Endothelial cell of umbilical vein (primary cell): ENCODE measurements around the gene C5AR2. TPM values are rescaled to one million over a fixed set of nuclear protein-coding genes. Genes with fewer than 3 reads are reported as not detected.

Source experiments
- Bru-seq: library from RNA; stranded (reverse); fragments of 400-500 nt; gene quantifications from one replicate; lab custom pipeline; 2021; lab: Mats Ljungman, UMichigan
- BruChase-seq, 2 experiments: library from RNA; stranded (reverse); fragments of 400-500 nt; gene quantifications; one replicate each; lab custom pipeline; 2021; lab: Mats Ljungman, UMichigan
- BruUV-seq: library from RNA; stranded (reverse); fragments of 400-500 nt; replicated peaks from 2 replicates; lab custom pipeline; 2021; lab: Mats Ljungman, UMichigan
- CTCF ChIA-PET: fragments of 300-600, 350-600 bp; sonication (Branson Sonifier 250); formaldehyde crosslinking; loops from one replicate; lab custom pipeline; 2021; ENCODE audit warnings: antibody characterized with exemption, inconsistent platforms; lab: Charles Lee
- POLR2A ChIA-PET: fragments of 300-600, 350-600 bp; sonication (Branson Sonifier 250); formaldehyde crosslinking; loops from one replicate; lab custom pipeline; 2021; ENCODE audit warnings: antibody characterized with exemption, inconsistent platforms; lab: Charles Lee
- DNase-seq: peaks from one replicate; pipeline ENCODE4 v3.0.0-alpha.2; 2011; ENCODE audit warnings: low read depth, low spot score
- FAIRE-seq: peaks from 2 replicates; lab custom pipeline; 2011; peaks lifted over from hg19 to GRCh38; lab: Jason Lieb, UNC
- H2AFZ ChIP-seq: 2 replicates; pipeline ENCODE4 v1.6.0; 2012; ENCODE audit warnings: low read depth, low read length, control low read depth, inconsistent platforms
- H3K27ac ChIP-seq: 2 replicates; pipeline ENCODE4 v1.5.1; 2011; ENCODE audit warnings: low read depth, mild to moderate bottlenecking, control low read depth, low read length, moderate library complexity; ENCODE audit not compliant: insufficient read depth
- H3K27me3 ChIP-seq, 2 experiments: 2 replicates each; pipeline versions ENCODE4 v1.6.0 to v1.6.1; 2011; ENCODE audit warnings: low read length in 2 of 2, mixed read lengths in 1 of 2; ENCODE audit not compliant: control insufficient read depth in 2 of 2, insufficient read depth in 2 of 2
- H3K36me3 ChIP-seq, 2 experiments: 2 replicates in 1 of 2; 3 replicates in 1 of 2; pipeline ENCODE4 v1.5.1; 2011; ENCODE audit warnings: low read length in 2 of 2, mild to moderate bottlenecking in 1 of 2, moderate library complexity in 1 of 2; ENCODE audit not compliant: control insufficient read depth in 2 of 2, insufficient read depth in 2 of 2; ENCODE audit errors: extremely low read depth in 1 of 2
- H3K4me1 ChIP-seq: 3 replicates; pipeline ENCODE4 v1.5.1; 2011; ENCODE audit warnings: mild to moderate bottlenecking, low read length; ENCODE audit not compliant: control insufficient read depth, insufficient read depth; ENCODE audit errors: extremely low read depth
- H3K4me2 ChIP-seq: 2 replicates; pipeline ENCODE4 v1.6.1; 2011; ENCODE audit warnings: low read length, control low read depth, mixed read lengths; ENCODE audit not compliant: insufficient read depth
- H3K4me3 ChIP-seq, 3 experiments: fragments of 200-600 bp in 1 of 3; sonication (generic), shearing (Covaris generic) in 1 of 3; replicated peaks in 1 of 3; 2 replicates each; pipeline ENCODE4 v1.5.1; 2011 to 2016; ENCODE audit warnings: control low read depth in 3 of 3, low read length in 3 of 3, mild to moderate bottlenecking in 2 of 3, inconsistent platforms in 1 of 3, low read depth in 1 of 3, moderate library complexity in 1 of 3; ENCODE audit not compliant: insufficient read depth in 1 of 3
- H3K79me2 ChIP-seq: 2 replicates; pipeline ENCODE4 v1.6.0; 2012; ENCODE audit warnings: low read length, inconsistent platforms; ENCODE audit not compliant: control insufficient read depth, insufficient read depth
- H3K9ac ChIP-seq: replicated peaks from 2 replicates; pipeline ENCODE3; 2011; ENCODE audit warnings: low read length, control low read depth; ENCODE audit not compliant: insufficient read depth; ENCODE audit errors: extremely low read depth
- H3K9me1 ChIP-seq: replicated peaks from 3 replicates; pipeline ENCODE4 v1.6.0; 2011; ENCODE audit warnings: mild to moderate bottlenecking, low read length; ENCODE audit not compliant: control insufficient read depth, insufficient read depth; ENCODE audit errors: extremely low read depth
- H3K9me3 ChIP-seq: replicated peaks from 2 replicates; pipeline ENCODE4 v1.5.1; 2012; ENCODE audit warnings: low read length, inconsistent platforms; ENCODE audit not compliant: control insufficient read depth, insufficient read depth
- H4K20me1 ChIP-seq: replicated peaks from 2 replicates; pipeline ENCODE3; 2011; ENCODE audit warnings: mild to moderate bottlenecking, low read length; ENCODE audit not compliant: control insufficient read depth, insufficient read depth; ENCODE audit errors: extremely low read depth
- EZH2 ChIP-seq: IDR thresholded peaks from 2 replicates; pipeline ENCODE4 v1.6.1; 2012; ENCODE audit warnings: borderline replicate concordance, low read depth, mild to moderate bottlenecking, moderate library complexity, low read length, inconsistent platforms; ENCODE audit not compliant: severe bottlenecking
- FOS ChIP-seq: IDR thresholded peaks from 2 replicates; pipeline ENCODE4 v1.6.1; 2011; ENCODE audit warnings: mild to moderate bottlenecking, low read length, moderate library complexity, borderline replicate concordance; ENCODE audit not compliant: insufficient read depth
- GATA2 ChIP-seq: IDR thresholded peaks from 2 replicates; pipeline ENCODE4 v1.7.0; 2011; ENCODE audit warnings: low read depth, mild to moderate bottlenecking, moderate library complexity, mixed read lengths, low read length; ENCODE audit not compliant: insufficient read length, insufficient read depth
- JUN ChIP-seq: IDR thresholded peaks from 2 replicates; pipeline ENCODE4 v1.6.1; 2011; ENCODE audit warnings: borderline replicate concordance, low read depth; ENCODE audit not compliant: insufficient read length, insufficient read depth
- MYC ChIP-seq: IDR thresholded peaks from one replicate; pipeline ENCODE4 v1.6.1; 2011; ENCODE audit warnings: mild to moderate bottlenecking, low read depth, low read length
- POLR2A ChIP-seq: IDR thresholded peaks from 2 replicates; pipeline ENCODE4 v1.6.1; 2012; ENCODE audit warnings: low read depth, mild to moderate bottlenecking, control low read depth, low read length
- POLR2AphosphoS5 ChIP-seq: IDR thresholded peaks from 2 replicates; pipeline ENCODE4 v1.6.1; 2012; ENCODE audit warnings: low read depth, mild to moderate bottlenecking, control low read depth, low read length, moderate library complexity; ENCODE audit not compliant: insufficient read depth
- dilution Hi-C: fragments of 300-500 bp; cut with MboI; formaldehyde crosslinking; loops from one replicate; pipeline ENCODE4 v1.15.0; 2019; ENCODE audit warnings: low sequenced_read_pairs; ENCODE audit not compliant: extremely low pct_ligation_motif_present
- intact Hi-C: fragments of 100-400 bp; cut with micrococcal nuclease; formaldehyde crosslinking; loops from one replicate; pipeline ENCODE4 v1.10.0; 2022
- long read RNA-seq: library from polyadenylated mRNA; stranded (forward); transcript quantifications from one replicate; pipeline ENCODE4 v2.0.0, GENCODE V29; 2021
- polyA minus RNA-seq, 3 experiments: library from RNA; depleted of rRNA, polyadenylated mRNA; stranded (reverse); fragments of >200 nt; gene quantifications; 1 replicate in 1 of 3; 2 replicates in 2 of 3; pipeline ENCODE4 v1.2.3, GENCODE V29; 2011
- polyA plus RNA-seq, 4 experiments: library from polyadenylated mRNA; depleted of rRNA in 3 of 4; stranded (reverse) in 3 of 4; unstranded in 1 of 4; fragments of >200 nt; gene quantifications; 2 replicates each; pipeline versions ENCODE4 v1.2.1 to v1.2.3, GENCODE V29; 2011 to 2012; ENCODE audit warnings: missing spikeins in 1 of 4
- total RNA-seq: library from RNA; stranded (reverse); gene quantifications from 2 replicates; pipeline ENCODE4 v1.2.3, GENCODE V29; 2021
- TF ChIP-seq, protein P1 (sequence below): IDR thresholded peaks from 2 replicates; pipeline ENCODE4 v1.6.1; 2011; ENCODE audit not compliant: insufficient read depth, insufficient read length
- TF ChIP-seq, protein P2 (sequence below), 2 donors: IDR thresholded peaks; 1 replicate in 1 of 2; 2 replicates in 1 of 2; pipeline ENCODE4 v1.5.1; 2011; ENCODE audit warnings: low read length in 2 of 2, mild to moderate bottlenecking in 2 of 2, moderate library complexity in 2 of 2, control low read depth in 1 of 2, inconsistent platforms in 1 of 2, low read depth in 1 of 2; ENCODE audit not compliant: insufficient read depth in 1 of 2; ENCODE audit errors: extremely low read depth in 1 of 2

Gene C5AR2
- not detected in 2 replicates for total RNA-seq
- polyA plus RNA-seq = not detected in 2 replicates
- not detected in 2 replicates for polyA plus RNA-seq (2011; cell fraction: cytosol; rRNA removed)
- polyA plus RNA-seq (2011; cell fraction: nucleus; rRNA removed) = not detected in 2 replicates
- not detected in 2 replicates for polyA plus RNA-seq (2012)
- not detected in 2 replicates for polyA minus RNA-seq
- polyA minus RNA-seq (2011; cell fraction: cytosol; rRNA and poly(A)+ RNA removed) = 5.9 TPM
- polyA minus RNA-seq (2011; cell fraction: nucleus; rRNA and poly(A)+ RNA removed) = not detected in 2 replicates
- not detected for Bru-seq, nascent RNA
- not detected for BruChase-seq, experiment 1, labeled RNA remaining after a 6-hour chase
- BruChase-seq, experiment 2, labeled RNA remaining after a 2-hour chase = percentile 6 among the genes with signal in this experiment
- long read RNA-seq = 0 reads

DNA sequence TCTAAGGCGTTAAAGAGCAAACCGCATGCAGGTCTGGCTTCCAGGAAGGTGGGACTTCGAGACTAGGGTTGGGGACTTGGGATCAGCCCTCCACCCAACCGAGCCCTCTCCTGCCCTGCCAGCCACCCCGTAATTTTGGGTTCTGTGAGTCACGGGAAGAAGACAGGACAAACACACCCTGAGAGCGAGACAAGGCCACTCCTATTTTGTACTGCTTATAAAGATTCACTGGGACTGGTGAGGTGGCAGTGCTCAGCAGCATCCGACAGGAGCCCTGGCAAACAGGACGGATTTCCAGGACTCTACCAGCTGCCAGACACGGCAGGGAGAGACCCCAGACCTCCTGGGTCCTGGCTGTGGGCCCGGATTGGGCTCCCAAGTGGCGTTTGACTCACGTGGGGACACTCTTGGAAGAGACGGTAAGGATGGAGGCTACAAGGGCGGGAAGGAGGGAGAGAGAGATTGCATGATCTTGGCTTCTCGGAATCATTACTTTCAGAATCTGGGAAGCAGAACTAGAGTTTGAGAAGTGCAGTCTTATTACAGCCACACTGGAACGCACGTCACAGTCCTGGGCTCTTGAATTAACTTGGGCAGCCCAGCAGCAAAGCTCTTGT lies at the start of gene C5AR2:
Gene C5AR2, plus strand, starts transcription at position 245 of the 617 bp plus-strand sequence. CDS start 8,625 bp downstream, outside the sequence.
- no peak within 1 kb of the TSS for H3K27ac ChIP-seq
- FAIRE-seq = no peak
- H3K9me3 ChIP-seq = no peaks in the 10 kb centered on the region
- H3K27me3 ChIP-seq = no peaks in the 10 kb centered on the region
- ChIA-PET POLR2A (no interaction called here), CTCF (no interaction called here)
- H3K36me3 ChIP-seq = no peaks in the 10 kb centered on the region
- H4K20me1 ChIP-seq = no peaks in the 10 kb centered on the region
- H2AFZ ChIP-seq = no peak within 1 kb of the TSS
- TF ChIP-seq FOS (no peak), POLR2A (no peak), POLR2AphosphoS5 (no peak), GATA2 (no peak), MYC (no peak), EZH2 (no peak), JUN (no peak)
- TF ChIP-seq, protein P1, sequence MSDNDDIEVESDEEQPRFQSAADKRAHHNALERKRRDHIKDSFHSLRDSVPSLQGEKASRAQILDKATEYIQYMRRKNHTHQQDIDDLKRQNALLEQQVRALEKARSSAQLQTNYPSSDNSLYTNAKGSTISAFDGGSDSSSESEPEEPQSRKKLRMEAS = no peak
- TF ChIP-seq, protein P2, sequence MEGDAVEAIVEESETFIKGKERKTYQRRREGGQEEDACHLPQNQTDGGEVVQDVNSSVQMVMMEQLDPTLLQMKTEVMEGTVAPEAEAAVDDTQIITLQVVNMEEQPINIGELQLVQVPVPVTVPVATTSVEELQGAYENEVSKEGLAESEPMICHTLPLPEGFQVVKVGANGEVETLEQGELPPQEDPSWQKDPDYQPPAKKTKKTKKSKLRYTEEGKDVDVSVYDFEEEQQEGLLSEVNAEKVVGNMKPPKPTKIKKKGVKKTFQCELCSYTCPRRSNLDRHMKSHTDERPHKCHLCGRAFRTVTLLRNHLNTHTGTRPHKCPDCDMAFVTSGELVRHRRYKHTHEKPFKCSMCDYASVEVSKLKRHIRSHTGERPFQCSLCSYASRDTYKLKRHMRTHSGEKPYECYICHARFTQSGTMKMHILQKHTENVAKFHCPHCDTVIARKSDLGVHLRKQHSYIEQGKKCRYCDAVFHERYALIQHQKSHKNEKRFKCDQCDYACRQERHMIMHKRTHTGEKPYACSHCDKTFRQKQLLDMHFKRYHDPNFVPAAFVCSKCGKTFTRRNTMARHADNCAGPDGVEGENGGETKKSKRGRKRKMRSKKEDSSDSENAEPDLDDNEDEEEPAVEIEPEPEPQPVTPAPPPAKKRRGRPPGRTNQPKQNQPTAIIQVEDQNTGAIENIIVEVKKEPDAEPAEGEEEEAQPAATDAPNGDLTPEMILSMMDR (IDR thresholded peaks at IDR 0.05; ENCODE audit: extremely low read depth in 1 of 2, insufficient read depth in 1 of 2, low read depth in 1 of 2, low read length in 2 of 2) = no peak
- no peaks in the 10 kb centered on the region for H3K79me2 ChIP-seq
- no peak within 1 kb of the TSS for H3K4me3 ChIP-seq
- no peak within 1 kb of the TSS for H3K4me2 ChIP-seq
- BruUV-seq = no TSS peak
- no peaks in the 10 kb centered on the region for H3K9me1 ChIP-seq
- DNase-seq = no peak
- dilution Hi-C loops = no loop called here
- no peak within 1 kb of the TSS for H3K9ac ChIP-seq
- intact Hi-C loops = no loop called here
- H3K4me1 ChIP-seq = peaks cover 5% of the 10 kb centered on the region
